ENCODE measurements around the gene SLC28A2. TPM values are rescaled to one million over a fixed set of nuclear protein-coding genes. Genes with fewer than 3 reads are reported as not detected.

The SLC28A2 gene
- total RNA-seq, 2 experiments from 2014 or later, result not detected

Other genes starting within 250 kb of the SLC28A2 start
- gene SORD, start 229.0 kb upstream of the SLC28A2 start, total RNA-seq (2014; rRNA removed; shearing (Covaris generic)), result 10.4 and 11.4 TPM in 2 replicates
- 17.8 and 18.5 TPM in 2 replicates for gene SORD, start 229.0 kb upstream of the SLC28A2 start, total RNA-seq (2022)
- 0.03 and 0.05 TPM in 2 replicates for gene DUOX2, start 138.1 kb upstream of the SLC28A2 start, total RNA-seq (2014; rRNA removed; shearing (Covaris generic))
- gene DUOX2, start 138.1 kb upstream of the SLC28A2 start, total RNA-seq (2022), result 0.06 TPM in 1 of 2 replicates, not detected in the other
- not detected in 2 replicates for gene DUOXA2, start 137.9 kb upstream of the SLC28A2 start, total RNA-seq (2014; rRNA removed; shearing (Covaris generic))
- gene DUOXA2, start 137.9 kb upstream of the SLC28A2 start, total RNA-seq (2022), result not detected in 2 replicates
- gene DUOXA1, start 122.4 kb upstream of the SLC28A2 start, total RNA-seq (2014; rRNA removed; shearing (Covaris generic)), result not detected in 2 replicates
- not detected in 2 replicates for gene DUOXA1, start 122.4 kb upstream of the SLC28A2 start, total RNA-seq (2022)
- not detected in 2 replicates for gene DUOX1, start 122.2 kb upstream of the SLC28A2 start, total RNA-seq (2014; rRNA removed; shearing (Covaris generic))
- gene DUOX1, start 122.2 kb upstream of the SLC28A2 start, total RNA-seq (2022), result not detected in 2 replicates
- gene SHF, start 64.3 kb upstream of the SLC28A2 start, total RNA-seq (2014; rRNA removed; shearing (Covaris generic)), result 2.3 and 5.7 TPM in 2 replicates
- 2.5 and 3.2 TPM in 2 replicates for gene SHF, start 64.3 kb upstream of the SLC28A2 start, total RNA-seq (2022)
- gene GATM, start 126.3 kb downstream of the SLC28A2 start, total RNA-seq (2014; rRNA removed; shearing (Covaris generic)), result 0.54 and 1.3 TPM in 2 replicates
- gene GATM, start 126.3 kb downstream of the SLC28A2 start, total RNA-seq (2022), result 2.7 and 3.4 TPM in 2 replicates